Upper lobe of left lung (tissue), 4 donors: Measurements from ENCODE around the gene LAMB1.

Experiments
- CTCF ChIP-seq, 6 experiments: fragments of 450-650 bp in 4 of 6; fragments of 200-600 bp in 2 of 6; sonication (generic) in 2 of 6; IDR thresholded peaks; one replicate each; pipeline ENCODE4 v1.5.1; 2016 to 2019; ENCODE audit warnings: antibody characterized with exemption in 6 of 6
- EP300 ChIP-seq, 4 donors: sonication (generic); formaldehyde crosslinking; IDR thresholded peaks; one replicate each; pipeline ENCODE4 v1.5.1; 2017; ENCODE audit warnings: antibody characterized with exemption in 4 of 4, control low read depth in 2 of 4
- POLR2A ChIP-seq, 4 donors: fragments of 450-650 bp; IDR thresholded peaks; one replicate each; pipeline ENCODE4 v1.5.1; 2016 to 2017; ENCODE audit warnings: antibody characterized with exemption in 4 of 4, mild to moderate bottlenecking in 2 of 4
- POLR2AphosphoS5 ChIP-seq, 2 donors: sonication (generic); formaldehyde crosslinking; IDR thresholded peaks; one replicate each; pipeline ENCODE4 v1.5.1; 2017; ENCODE audit warnings: antibody characterized with exemption in 2 of 2

- TF ChIP-seq CTCF (IDR thresholded peaks at IDR 0.05), result no peak
- no peak for TF ChIP-seq POLR2AphosphoS5 (IDR thresholded peaks at IDR 0.05)
- TF ChIP-seq POLR2A (IDR thresholded peaks at IDR 0.05), result no peak
- TF ChIP-seq EP300 (IDR thresholded peaks at IDR 0.05), result no peak
Observed at GRCh38 chr7:107884066-107884818, 118.7 kb downstream of the LAMB1 start.
